Measurements from ENCODE around the gene FAM13A.
A peak's percentile ranks its signal among the peaks of the same experiment; 100 is the strongest.

FAM13A gene

GRCh38 chr4:88828842-88829571, 228.0 kb downstream of the FAM13A start:
- DNase-seq, result no peak

- DNase-seq, result no peak
Observed at GRCh38 chr4:88827442-88827841, 229.5 kb downstream of the FAM13A start.

- no peak for DNase-seq
Observed at GRCh38 chr4:88826771-88827170, 230.2 kb downstream of the FAM13A start.

- DNase-seq, result no peak
Observed at GRCh38 chr4:88825931-88826330, 231.1 kb downstream of the FAM13A start.

GRCh38 chr4:88823058-88823919, 233.7 kb downstream of the FAM13A start:
- peak in 3 of 4 experiments; percentile 4 to 37 (median 6) for DNase-seq

GRCh38 chr4:88822034-88822789, 234.8 kb downstream of the FAM13A start:
- no peak for DNase-seq

- DNase-seq, result no peak
Observed at GRCh38 chr4:88821522-88821921, 235.5 kb downstream of the FAM13A start.

GRCh38 chr4:88820698-88821415, 236.1 kb downstream of the FAM13A start:
- no peak for DNase-seq

- no peak for DNase-seq
Observed at GRCh38 chr4:88819818-88820697, 236.9 kb downstream of the FAM13A start.

GRCh38 chr4:88818631-88819470, 238.1 kb downstream of the FAM13A start:
- DNase-seq, result peak in 2 of 4 experiments; percentile 3 to 18

GRCh38 chr4:88817740-88818139, 239.2 kb downstream of the FAM13A start:
- no peak for DNase-seq

GRCh38 chr4:88816360-88816759, 240.6 kb downstream of the FAM13A start:
- no peak for DNase-seq

GRCh38 chr4:88814043-88814617, 242.9 kb downstream of the FAM13A start:
- DNase-seq, result no peak

GRCh38 chr4:88813013-88813412, 244.0 kb downstream of the FAM13A start:
- no peak for DNase-seq

- no peak for DNase-seq
Observed at GRCh38 chr4:88812420-88812819, 244.6 kb downstream of the FAM13A start.

- DNase-seq, result no peak
Observed at GRCh38 chr4:88811904-88812303, 245.1 kb downstream of the FAM13A start.

GRCh38 chr4:88810325-88810724, 246.7 kb downstream of the FAM13A start:
- DNase-seq, result no peak

GRCh38 chr4:88809576-88810219, 247.3 kb downstream of the FAM13A start:
- DNase-seq, result no peak

GRCh38 chr4:88809101-88809500, 247.9 kb downstream of the FAM13A start:
- DNase-seq, result no peak

GRCh38 chr4:88807499-88807898, 249.5 kb downstream of the FAM13A start:
- DNase-seq, result no peak

Data from activated naive CD4-positive, alpha-beta T cell (primary cell).